ENCODE data around the gene UBE2G1.
"Not testable (repeated sequence)": the region's sequence is repeated elsewhere in the genome, so short reads cannot be mapped to it uniquely, and the experiment has no call there.

The UBE2G1 gene

GRCh38 chr17:4295686-4296085 is 70.8 kb downstream of the UBE2G1 start:
- DNase-seq, result no peak

GRCh38 chr17:4293572-4293971 is 72.9 kb downstream of the UBE2G1 start:
- DNase-seq, result no peak

- DNase-seq, result no peak
Measured at GRCh38 chr17:4287710-4288109, 78.8 kb downstream of the UBE2G1 start.

GRCh38 chr17:4276514-4276913 is 90.0 kb downstream of the UBE2G1 start:
- DNase-seq, result no peak

- no peak for DNase-seq
Measured at GRCh38 chr17:4272972-4273368, 93.5 kb downstream of the UBE2G1 start.

GRCh38 chr17:4272213-4272971 is 94.1 kb downstream of the UBE2G1 start:
- no peak for DNase-seq

- DNase-seq, result no peak
Measured at GRCh38 chr17:4270736-4271135, 95.7 kb downstream of the UBE2G1 start.

- DNase-seq, result no peak
Measured at GRCh38 chr17:4269915-4270314, 96.6 kb downstream of the UBE2G1 start.

- DNase-seq, result no peak
Measured at GRCh38 chr17:4267402-4267801, 99.1 kb downstream of the UBE2G1 start.

GRCh38 chr17:4266550-4266949 is 99.9 kb downstream of the UBE2G1 start:
- DNase-seq, result no peak

GRCh38 chr17:4263282-4264215 is 102.9 kb downstream of the UBE2G1 start, which contains the start of gene ANKFY1:
TSS of gene ANKFY1 (minus strand) at chr17:4263979. CDS start at chr17:4263941, 38 bp downstream.
- DNase-seq, result peak; percentile 98

- no peak for DNase-seq
Measured at GRCh38 chr17:4262703-4263102, 103.8 kb downstream of the UBE2G1 start.

GRCh38 chr17:4261452-4261851 is 105.0 kb downstream of the UBE2G1 start:
- DNase-seq, result no peak

- DNase-seq, result no peak
Measured at GRCh38 chr17:4258867-4259266, 107.6 kb downstream of the UBE2G1 start.

GRCh38 chr17:4256952-4257351 is 109.5 kb downstream of the UBE2G1 start:
- DNase-seq, result no peak

GRCh38 chr17:4255271-4255670 is 111.2 kb downstream of the UBE2G1 start:
- not testable (repeated sequence) for DNase-seq

GRCh38 chr17:4250887-4251286 is 115.6 kb downstream of the UBE2G1 start:
- DNase-seq, result no peak

- no peak for DNase-seq
Measured at GRCh38 chr17:4249452-4250029, 116.9 kb downstream of the UBE2G1 start.

- DNase-seq, result no peak
Measured at GRCh38 chr17:4248504-4249277, 117.8 kb downstream of the UBE2G1 start.

GRCh38 chr17:4247971-4248388 is 118.5 kb downstream of the UBE2G1 start:
- no peak for DNase-seq

GRCh38 chr17:4247361-4247970 is 119.0 kb downstream of the UBE2G1 start:
- no peak for DNase-seq

GRCh38 chr17:4246674-4247073 is 119.8 kb downstream of the UBE2G1 start:
- DNase-seq, result no peak
